K562 (cell line): ENCODE data around the gene TSC1. TPM values are rescaled to one million over a fixed set of nuclear protein-coding genes. Genes with fewer than 3 reads are reported as not detected.

Source experiments
- BRCA1 ChIP-seq, 2 experiments: fragments of 450-650 bp in 1 of 2; sonication (generic) in 1 of 2; formaldehyde crosslinking in 1 of 2; IDR thresholded peaks; 2 replicates each; pipeline versions ENCODE4 v1.5.0 to v1.6.1; 2017 to 2020; ENCODE audit warnings: mild to moderate bottlenecking in 1 of 2, missing genetic modification reagents in 1 of 2
- TAF1 ChIP-seq: IDR thresholded peaks from 2 replicates; pipeline ENCODE4 v1.6.1; 2011; ENCODE audit warnings: mild to moderate bottlenecking, low read length, moderate library complexity; ENCODE audit not compliant: insufficient read depth, control insufficient read depth, severe bottlenecking; ENCODE audit errors: extremely low read depth
- WHSC1 ChIP-seq: IDR thresholded peaks from one replicate; pipeline ENCODE4 v1.6.1; 2012; ENCODE audit warnings: low read length, control low read depth, inconsistent platforms
- ZC3H4 ChIP-seq: sonication (generic); formaldehyde crosslinking; IDR thresholded peaks from 2 replicates; pipeline ENCODE4 v1.9.0; 2021; ENCODE audit warnings: missing genetic modification reagents, borderline replicate concordance
- microRNA-seq: library from miRNA; unstranded; fragments of <30 nt; microRNA quantifications from one replicate; pipeline ENCODE4, GENCODE V29; 2018; ENCODE audit warnings: borderline microRNAs expressed
- polyA plus RNA-seq, 8 experiments: library from polyadenylated mRNA; depleted of rRNA in 4 of 8; stranded (reverse) in 5 of 8; unstranded in 3 of 8; fragments of >200 nt; fragmentation: Nextera tagmentation in 2 of 8; fragmentation: Illumina TruSeq in 1 of 8; extraction: Ambion mirVana in 2 of 8; extraction: Trizol in 1 of 8; gene quantifications; 2 replicates each; pipeline versions ENCODE4 v1.2.1 to v1.2.3, GENCODE V29; 2011 to 2014; ENCODE audit warnings: inconsistent platforms in 1 of 8, missing spikeins in 1 of 8
- small RNA-seq: library from RNA; depleted of rRNA; stranded (forward); fragments of <200 nt; gene quantifications from one replicate; pipeline ENCODE3, GENCODE V24; 2014
- total RNA-seq, 7 experiments: library from RNA; depleted of rRNA in 6 of 7; stranded (reverse); fragments of >200 nt in 6 of 7; fragmentation: Illumina TruSeq in 2 of 7; extraction: Trizol in 2 of 7; gene quantifications; 2 replicates each; pipeline versions ENCODE4 v1.2.1 to v1.2.3, GENCODE V29; 2011 to 2021; ENCODE audit warnings: low replicate concordance in 1 of 7
- TF ChIP-seq, protein P1 (sequence below): sonication (generic); formaldehyde crosslinking; IDR thresholded peaks from 2 replicates; pipeline ENCODE4 v1.8.0; 2022; ENCODE audit warnings: missing genetic modification reagents, mild to moderate bottlenecking, moderate library complexity, borderline replicate concordance

TSC1 gene
- total and polyA plus RNA-seq, 9 of the 15 experiments (the other 6 are each of a cell fraction or from before 2014, with no cell fraction given) = 6.9 to 37.6 (median 18.6) TPM

DNA sequence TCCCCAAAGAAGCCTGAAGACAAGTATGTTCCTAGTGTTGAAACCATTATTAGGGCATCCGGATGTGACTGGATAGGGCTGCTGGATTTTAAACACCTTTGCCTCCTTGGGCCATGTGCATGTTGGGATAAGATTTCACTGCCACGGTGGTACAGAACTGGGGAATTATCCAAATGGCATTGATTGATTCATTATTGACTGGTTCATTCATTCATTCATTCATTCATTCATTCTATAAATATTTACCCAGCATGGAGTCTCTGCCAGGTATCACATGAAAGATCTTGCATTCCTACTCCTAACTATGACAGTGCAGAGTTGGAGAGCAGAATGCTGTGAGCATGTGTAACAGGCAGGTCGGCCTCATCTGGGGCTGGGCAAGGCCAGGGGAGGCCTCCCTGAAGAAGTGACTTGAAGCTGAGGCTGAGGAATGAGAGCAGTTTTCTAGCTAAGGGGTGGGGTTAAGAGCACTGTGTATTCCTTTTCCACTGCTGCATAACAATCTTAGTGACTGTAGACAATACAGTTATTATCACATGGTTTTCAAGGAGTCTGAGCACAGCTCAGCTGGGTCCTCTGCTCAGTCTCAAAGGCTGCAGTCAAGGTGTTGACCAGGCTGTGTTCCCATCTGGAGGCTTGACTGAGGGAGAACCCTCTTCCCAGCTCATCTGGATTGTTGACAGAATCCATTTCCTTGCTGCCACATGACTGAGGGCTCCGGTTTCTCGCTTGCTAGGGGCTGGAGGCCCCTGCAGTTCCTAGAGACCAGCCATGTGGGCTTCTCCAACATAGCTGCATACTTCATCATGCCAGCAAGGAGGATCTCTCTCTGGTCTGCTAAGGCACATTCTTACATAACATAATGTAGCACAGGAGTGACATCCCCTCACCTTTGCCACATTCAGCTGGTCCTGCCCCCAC, 102.0 kb downstream of the TSC1 start (continued):
- TF ChIP-seq, protein P1, sequence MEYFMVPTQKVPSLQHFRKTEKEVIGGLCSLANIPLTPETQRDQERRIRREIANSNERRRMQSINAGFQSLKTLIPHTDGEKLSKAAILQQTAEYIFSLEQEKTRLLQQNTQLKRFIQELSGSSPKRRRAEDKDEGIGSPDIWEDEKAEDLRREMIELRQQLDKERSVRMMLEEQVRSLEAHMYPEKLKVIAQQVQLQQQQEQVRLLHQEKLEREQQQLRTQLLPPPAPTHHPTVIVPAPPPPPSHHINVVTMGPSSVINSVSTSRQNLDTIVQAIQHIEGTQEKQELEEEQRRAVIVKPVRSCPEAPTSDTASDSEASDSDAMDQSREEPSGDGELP (CRISPR knock-in tag) = no peak
- no peak for TF ChIP-seq BRCA1 (IDR thresholded peaks at IDR 0.05)
- TF ChIP-seq BRCA1 (CRISPR knock-in tag; IDR thresholded peaks at IDR 0.05) = no peak
- TF ChIP-seq WHSC1 = no peak
- no peak for TF ChIP-seq TAF1
- no peak for TF ChIP-seq ZC3H4 (CRISPR knock-in tag)

Small RNAs within 50 kb of the gene (microRNA-seq; reads per million reads assigned to microRNA genes)
- not detected for gene MIR548AW

Small RNAs within 50 kb of the gene (small RNA-seq; reads per million reads assigned to genes)
- gene AL593851.1 (not detected), gene MIR548AW (not detected), gene RNU7-21P (not detected)

Other genes with a start within 250 kb of the TSC1 start
- not detected in 2 replicates for gene AK8, start 66.3 kb downstream of the TSC1 start, total RNA-seq (2014; rRNA removed)
- not detected in 2 replicates for gene AK8, start 66.3 kb downstream of the TSC1 start, total RNA-seq (2014; rRNA removed; fragmentation: Illumina TruSeq; extraction: Trizol)
- gene AK8, start 66.3 kb downstream of the TSC1 start, total RNA-seq (2015; rRNA removed; fragmentation: Illumina TruSeq; extraction: Trizol) = not detected in 2 replicates
- not detected in 2 replicates for gene AK8, start 66.3 kb downstream of the TSC1 start, total RNA-seq (2021)
- 0.03 TPM in 1 of 2 replicates, not detected in the other for gene AK8, start 66.3 kb downstream of the TSC1 start, polyA plus RNA-seq (2011; rRNA removed)
- gene AK8, start 66.3 kb downstream of the TSC1 start, polyA plus RNA-seq (2014; fragmentation: Illumina TruSeq; extraction: Trizol) = not detected in 2 replicates
- under 1 TPM; 0.06 to 0.37 TPM for gene AK8, start 66.3 kb downstream of the TSC1 start, polyA plus RNA-seq (2014; fragmentation: Nextera tagmentation; extraction: Ambion mirVana)
- not detected in 2 replicates for gene AK8, start 66.3 kb downstream of the TSC1 start, polyA plus RNA-seq (2014; rRNA removed)
- gene SPACA9, start 65.7 kb downstream of the TSC1 start, total RNA-seq (2014; rRNA removed) = 0.36 and 0.41 TPM in 2 replicates
- gene SPACA9, start 65.7 kb downstream of the TSC1 start, total RNA-seq (2014; rRNA removed; fragmentation: Illumina TruSeq; extraction: Trizol) = 0.33 and 0.54 TPM in 2 replicates
- gene SPACA9, start 65.7 kb downstream of the TSC1 start, total RNA-seq (2015; rRNA removed; fragmentation: Illumina TruSeq; extraction: Trizol) = 0.22 and 0.30 TPM in 2 replicates
- 0.38 and 0.40 TPM in 2 replicates for gene SPACA9, start 65.7 kb downstream of the TSC1 start, total RNA-seq (2021)
- 0.45 and 0.61 TPM in 2 replicates for gene SPACA9, start 65.7 kb downstream of the TSC1 start, polyA plus RNA-seq (2011; rRNA removed)
- 0.51 and 0.75 TPM in 2 replicates for gene SPACA9, start 65.7 kb downstream of the TSC1 start, polyA plus RNA-seq (2014; fragmentation: Illumina TruSeq; extraction: Trizol)
- gene SPACA9, start 65.7 kb downstream of the TSC1 start, polyA plus RNA-seq (2014; fragmentation: Nextera tagmentation; extraction: Ambion mirVana) = under 1 TPM; 0.06 to 0.17 TPM
- gene SPACA9, start 65.7 kb downstream of the TSC1 start, polyA plus RNA-seq (2014; rRNA removed) = 0.41 and 0.71 TPM in 2 replicates
- gene GFI1B, start 34.1 kb upstream of the TSC1 start, total RNA-seq (2014; rRNA removed) = 40.3 and 62.9 TPM in 2 replicates
- 17.5 and 20.1 TPM in 2 replicates for gene GFI1B, start 34.1 kb upstream of the TSC1 start, total RNA-seq (2014; rRNA removed; fragmentation: Illumina TruSeq; extraction: Trizol)
- gene GFI1B, start 34.1 kb upstream of the TSC1 start, total RNA-seq (2015; rRNA removed; fragmentation: Illumina TruSeq; extraction: Trizol) = 34.5 and 34.6 TPM in 2 replicates
- 73.4 and 75.7 TPM in 2 replicates for gene GFI1B, start 34.1 kb upstream of the TSC1 start, total RNA-seq (2021)
- 34.4 and 57.7 TPM in 2 replicates for gene GFI1B, start 34.1 kb upstream of the TSC1 start, polyA plus RNA-seq (2011; rRNA removed)
- 51.8 and 73.3 TPM in 2 replicates for gene GFI1B, start 34.1 kb upstream of the TSC1 start, polyA plus RNA-seq (2014; fragmentation: Illumina TruSeq; extraction: Trizol)
- 10 to 100 TPM in 1 of 2 experiments, 1 to 10 TPM in 1; 8.0 to 19.1 TPM for gene GFI1B, start 34.1 kb upstream of the TSC1 start, polyA plus RNA-seq (2014; fragmentation: Nextera tagmentation; extraction: Ambion mirVana)
- 47.2 and 50.1 TPM in 2 replicates for gene GFI1B, start 34.1 kb upstream of the TSC1 start, polyA plus RNA-seq (2014; rRNA removed)
- gene GTF3C5, start 86.4 kb upstream of the TSC1 start, total RNA-seq (2014; rRNA removed) = 118 and 134 TPM in 2 replicates
- gene GTF3C5, start 86.4 kb upstream of the TSC1 start, total RNA-seq (2014; rRNA removed; fragmentation: Illumina TruSeq; extraction: Trizol) = 43.2 and 58.5 TPM in 2 replicates
- gene GTF3C5, start 86.4 kb upstream of the TSC1 start, total RNA-seq (2015; rRNA removed; fragmentation: Illumina TruSeq; extraction: Trizol) = 80.7 and 83.7 TPM in 2 replicates
- 106 and 110 TPM in 2 replicates for gene GTF3C5, start 86.4 kb upstream of the TSC1 start, total RNA-seq (2021)
- gene GTF3C5, start 86.4 kb upstream of the TSC1 start, polyA plus RNA-seq (2011; rRNA removed) = 80.2 TPM in 2 replicates
- gene GTF3C5, start 86.4 kb upstream of the TSC1 start, polyA plus RNA-seq (2014; fragmentation: Illumina TruSeq; extraction: Trizol) = 105 and 107 TPM in 2 replicates
- 1 to 10 TPM; 3.8 to 8.4 TPM for gene GTF3C5, start 86.4 kb upstream of the TSC1 start, polyA plus RNA-seq (2014; fragmentation: Nextera tagmentation; extraction: Ambion mirVana)
- 95.1 and 107 TPM in 2 replicates for gene GTF3C5, start 86.4 kb upstream of the TSC1 start, polyA plus RNA-seq (2014; rRNA removed)
- gene CEL, start 117.4 kb upstream of the TSC1 start, total RNA-seq (2014; rRNA removed) = 0.09 and 0.45 TPM in 2 replicates
- gene CEL, start 117.4 kb upstream of the TSC1 start, total RNA-seq (2014; rRNA removed; fragmentation: Illumina TruSeq; extraction: Trizol) = 0.15 and 0.16 TPM in 2 replicates
- gene CEL, start 117.4 kb upstream of the TSC1 start, total RNA-seq (2015; rRNA removed; fragmentation: Illumina TruSeq; extraction: Trizol) = 0.51 and 0.53 TPM in 2 replicates
- gene CEL, start 117.4 kb upstream of the TSC1 start, total RNA-seq (2021) = 3.0 and 4.0 TPM in 2 replicates
- gene CEL, start 117.4 kb upstream of the TSC1 start, polyA plus RNA-seq (2011; rRNA removed) = 0.46 and 0.65 TPM in 2 replicates
- 0.62 and 0.91 TPM in 2 replicates for gene CEL, start 117.4 kb upstream of the TSC1 start, polyA plus RNA-seq (2014; fragmentation: Illumina TruSeq; extraction: Trizol)
- gene CEL, start 117.4 kb upstream of the TSC1 start, polyA plus RNA-seq (2014; fragmentation: Nextera tagmentation; extraction: Ambion mirVana) = not detected
- 0.57 and 0.77 TPM in 2 replicates for gene CEL, start 117.4 kb upstream of the TSC1 start, polyA plus RNA-seq (2014; rRNA removed)
- gene RALGDS, start 176.6 kb upstream of the TSC1 start, total RNA-seq (2014; rRNA removed) = 27.1 and 36.2 TPM in 2 replicates
- 9.4 and 12.0 TPM in 2 replicates for gene RALGDS, start 176.6 kb upstream of the TSC1 start, total RNA-seq (2014; rRNA removed; fragmentation: Illumina TruSeq; extraction: Trizol)
- gene RALGDS, start 176.6 kb upstream of the TSC1 start, total RNA-seq (2015; rRNA removed; fragmentation: Illumina TruSeq; extraction: Trizol) = 25.8 and 25.9 TPM in 2 replicates
- gene RALGDS, start 176.6 kb upstream of the TSC1 start, total RNA-seq (2021) = 28.6 and 37.3 TPM in 2 replicates
- gene RALGDS, start 176.6 kb upstream of the TSC1 start, polyA plus RNA-seq (2011; rRNA removed) = 40.3 and 45.9 TPM in 2 replicates
- 28.7 and 34.9 TPM in 2 replicates for gene RALGDS, start 176.6 kb upstream of the TSC1 start, polyA plus RNA-seq (2014; fragmentation: Illumina TruSeq; extraction: Trizol)
- gene RALGDS, start 176.6 kb upstream of the TSC1 start, polyA plus RNA-seq (2014; fragmentation: Nextera tagmentation; extraction: Ambion mirVana) = 1 to 10 TPM in 1 of 2 experiments, under 1 TPM in 1; 0.75 to 2.4 TPM
- gene RALGDS, start 176.6 kb upstream of the TSC1 start, polyA plus RNA-seq (2014; rRNA removed) = 39.5 and 43.3 TPM in 2 replicates
- 20.7 and 23.6 TPM in 2 replicates for gene GBGT1, start 219.3 kb upstream of the TSC1 start, total RNA-seq (2014; rRNA removed)
- gene GBGT1, start 219.3 kb upstream of the TSC1 start, total RNA-seq (2014; rRNA removed; fragmentation: Illumina TruSeq; extraction: Trizol) = 6.3 and 9.4 TPM in 2 replicates
- gene GBGT1, start 219.3 kb upstream of the TSC1 start, total RNA-seq (2015; rRNA removed; fragmentation: Illumina TruSeq; extraction: Trizol) = 13.7 and 15.3 TPM in 2 replicates
- gene GBGT1, start 219.3 kb upstream of the TSC1 start, total RNA-seq (2021) = 24.6 and 25.8 TPM in 2 replicates
- gene GBGT1, start 219.3 kb upstream of the TSC1 start, polyA plus RNA-seq (2011; rRNA removed) = 10.1 and 20.2 TPM in 2 replicates
- 17.8 and 18.8 TPM in 2 replicates for gene GBGT1, start 219.3 kb upstream of the TSC1 start, polyA plus RNA-seq (2014; fragmentation: Illumina TruSeq; extraction: Trizol)
- 1 to 10 TPM in 1 of 2 experiments, under 1 TPM in 1; 0.55 to 1.6 TPM for gene GBGT1, start 219.3 kb upstream of the TSC1 start, polyA plus RNA-seq (2014; fragmentation: Nextera tagmentation; extraction: Ambion mirVana)
- 16.1 and 20.6 TPM in 2 replicates for gene GBGT1, start 219.3 kb upstream of the TSC1 start, polyA plus RNA-seq (2014; rRNA removed)